MM.1S (cell line): Measurements from ENCODE around the gene LCN10.
A peak's percentile ranks its signal among the peaks of the same experiment; 100 is the strongest.

Experiments
- DNase-seq: peaks from one replicate; pipeline ENCODE4 v3.0.0-alpha.2; 2015
- H2AFZ ChIP-seq: fragments of 300-600 bp; sonication (generic); 2 replicates; pipeline ENCODE4 v1.6.0; 2016; ENCODE audit warnings: antibody characterized with exemption, low read length
- H3F3A ChIP-seq: fragments of 300-600 bp; sonication (generic); 2 replicates; pipeline ENCODE4 v1.6.1; 2016; ENCODE audit warnings: mild to moderate bottlenecking, antibody characterized with exemption, low read length, moderate library complexity, mixed read lengths; ENCODE audit not compliant: insufficient read depth
- H3K27ac ChIP-seq: fragments of 300-600 bp; sonication (generic); 2 replicates; pipeline ENCODE4 v1.5.1; 2016; ENCODE audit warnings: mild to moderate bottlenecking, low read length
- H3K27me3 ChIP-seq: fragments of 300-600 bp; sonication (generic); replicated peaks from 2 replicates; pipeline ENCODE4 v1.6.0; 2016; ENCODE audit warnings: low read length; ENCODE audit not compliant: insufficient read depth
- H3K36me3 ChIP-seq: fragments of 300-600 bp; sonication (generic); replicated peaks from 2 replicates; pipeline ENCODE4 v1.6.1; 2016; ENCODE audit warnings: mild to moderate bottlenecking, low read length, mixed read lengths; ENCODE audit not compliant: insufficient read depth
- H3K4me1 ChIP-seq: fragments of 300-600 bp; sonication (generic); 2 replicates; pipeline ENCODE4 v1.6.1; 2016; ENCODE audit warnings: low read length, mixed read lengths
- H3K4me2 ChIP-seq: fragments of 300-600 bp; sonication (generic); 2 replicates; pipeline ENCODE4 v1.6.0; 2016; ENCODE audit warnings: low read depth, low read length
- H3K4me3 ChIP-seq: fragments of 300-600 bp; sonication (generic); 2 replicates; pipeline ENCODE4 v1.5.1; 2016; ENCODE audit warnings: low read length, mixed read lengths
- H3K79me2 ChIP-seq: fragments of 300-600 bp; sonication (generic); 2 replicates; pipeline ENCODE4 v1.6.1; 2016; ENCODE audit warnings: mixed run types, low read length, mixed read lengths
- H3K9ac ChIP-seq: fragments of 300-600 bp; sonication (generic); 2 replicates; pipeline ENCODE4 v1.6.1; 2016; ENCODE audit warnings: low read length, mixed read lengths
- H3K9me2 ChIP-seq: fragments of 300-600 bp; sonication (generic); replicated peaks from 2 replicates; pipeline ENCODE4 v1.6.1; 2016; ENCODE audit warnings: mild to moderate bottlenecking, low read length, mixed read lengths; ENCODE audit not compliant: insufficient read depth
- H3K9me3 ChIP-seq: fragments of 300-600 bp; sonication (generic); replicated peaks from 2 replicates; pipeline ENCODE4 v1.6.1; 2016; ENCODE audit warnings: mild to moderate bottlenecking, low read length, mixed read lengths; ENCODE audit not compliant: insufficient read depth
- H4K20me1 ChIP-seq: fragments of 300-600 bp; sonication (generic); 2 replicates; pipeline ENCODE4 v1.6.1; 2016; ENCODE audit warnings: mild to moderate bottlenecking, low read length, moderate library complexity, mixed read lengths; ENCODE audit not compliant: insufficient read depth
- CTCF ChIP-seq: fragments of 300-600 bp; sonication (generic); IDR thresholded peaks from 2 replicates; pipeline ENCODE4 v1.5.1; 2016; ENCODE audit warnings: antibody characterized with exemption, low read length, mixed read lengths
- EZH2 ChIP-seq: fragments of 300-600 bp; sonication (generic); optimal IDR thresholded peaks from 2 replicates; pipeline ENCODE3; 2017; ENCODE audit warnings: low read depth, mild to moderate bottlenecking, antibody characterized with exemption, low read length, mixed read lengths
- EZH2phosphoT487 ChIP-seq: fragments of 300-600 bp; sonication (generic); IDR thresholded peaks from 2 replicates; pipeline ENCODE4 v1.6.1; 2018; ENCODE audit warnings: antibody characterized with exemption, low read length

Gene LCN10

GRCh38 chr9:136765041-136765440 is 22.3 kb upstream of the LCN10 start:
- no peak for DNase-seq
- no peaks in the 10 kb centered on the region for H3K9me3 ChIP-seq
- H3K27me3 ChIP-seq: peaks cover 20% of the 10 kb centered on the region
- no peak overlapping the region for H2AFZ ChIP-seq
- no peak for TF ChIP-seq EZH2phosphoT487
- TF ChIP-seq CTCF: no peak
- TF ChIP-seq EZH2: no peak
- H3F3A ChIP-seq: peaks cover 28% of the 10 kb centered on the region
- H3K79me2 ChIP-seq: no peaks in the 10 kb centered on the region
- H3K9me2 ChIP-seq: no peaks in the 10 kb centered on the region
- peaks cover 17% of the 10 kb centered on the region for H3K4me1 ChIP-seq
- H3K27ac ChIP-seq: no peak overlapping the region
- H3K36me3 ChIP-seq: no peaks in the 10 kb centered on the region
- no peaks in the 10 kb centered on the region for H4K20me1 ChIP-seq
- H3K4me2 ChIP-seq: peak overlapping the region; percentile 94; the same call in 1 of the 2 replicates
- H3K4me3 ChIP-seq: no peak overlapping the region
- no peak overlapping the region for H3K9ac ChIP-seq

GRCh38 chr9:136764301-136764891 is 21.7 kb upstream of the LCN10 start, which contains the start of gene LCN15:
LCN15 (minus strand) TSS chr9:136764518; CDS start chr9:136764488, 30 bp downstream.
- peak within 1 kb of the TSS; percentile 59; the same call in 1 of the 2 replicates for H3K4me3 ChIP-seq

GRCh38 chr9:136763649-136764035 is 20.9 kb upstream of the LCN10 start:
- no peaks in the 10 kb centered on the region for H3K36me3 ChIP-seq

More at GRCh38 chr9:136764301-136764891, 21.7 kb upstream of the LCN10 start, which contains the start of gene LCN15:
- Histone ChIP-seq H3K4me1 (peaks cover 17% of the 10 kb centered on the region), H3K9ac (no peak within 1 kb of the TSS; the same call in 1 of the 2 replicates), H4K20me1 (no peaks in the 10 kb centered on the region), H3K27ac (peak within 1 kb of the TSS; percentile 70; the same call in 1 of the 2 replicates), H3K4me2 (peak within 1 kb of the TSS; percentile 94; the same call in 1 of the 2 replicates), H3K36me3 (no peaks in the 10 kb centered on the region), H3K27me3 (peaks cover 26% of the 10 kb centered on the region), H2AFZ (no peak within 1 kb of the TSS), H3K9me2 (no peaks in the 10 kb centered on the region), H3F3A (peaks cover 28% of the 10 kb centered on the region), H3K79me2 (no peaks in the 10 kb centered on the region), H3K9me3 (no peaks in the 10 kb centered on the region)
- TF ChIP-seq EZH2phosphoT487 (no peak), CTCF (no peak), EZH2 (no peak)
- DNase-seq: no peak

More at GRCh38 chr9:136763649-136764035, 20.9 kb upstream of the LCN10 start:
- Histone ChIP-seq H3K9me2 (no peaks in the 10 kb centered on the region), H3K4me1 (peaks cover 17% of the 10 kb centered on the region), H3K27ac (no peak overlapping the region), H3K27me3 (peaks cover 27% of the 10 kb centered on the region), H3F3A (peaks cover 28% of the 10 kb centered on the region), H4K20me1 (no peaks in the 10 kb centered on the region), H3K9ac (no peak overlapping the region), H3K79me2 (no peaks in the 10 kb centered on the region), H2AFZ (no peak overlapping the region), H3K4me3 (no peak overlapping the region), H3K9me3 (no peaks in the 10 kb centered on the region), H3K4me2 (no peak overlapping the region)
- DNase-seq: no peak
- TF ChIP-seq EZH2phosphoT487 (no peak), EZH2 (no peak), CTCF (no peak)
